HG03280 (cell line): ENCODE data around the gene ALG8.
"Not testable (repeated sequence)": the region's sequence is repeated elsewhere in the genome, so short reads cannot be mapped to it uniquely, and the experiment has no call there.

Experiments
- ATAC-seq: cut with Tn5 transposase; IDR thresholded peaks from one replicate; pipeline ENCODE4 v1.9.1; 2021; ENCODE audit warnings: mild to moderate bottlenecking, moderate library complexity; ENCODE audit not compliant: unreplicated experiment

Gene ALG8

GRCh38 chr11:78072455-78072854 is 67.0 kb downstream of the ALG8 start:
- ATAC-seq, result no peak

- ATAC-seq, result no peak
Observed at GRCh38 chr11:78071717-78072116, 67.7 kb downstream of the ALG8 start.

GRCh38 chr11:78070621-78071020 is 68.8 kb downstream of the ALG8 start:
- no peak for ATAC-seq

- no peak for ATAC-seq
Observed at GRCh38 chr11:78069465-78069864, 70.0 kb downstream of the ALG8 start.

GRCh38 chr11:78067704-78068103 is 71.7 kb downstream of the ALG8 start:
- no peak for ATAC-seq

GRCh38 chr11:78066471-78066870 is 73.0 kb downstream of the ALG8 start:
- no peak for ATAC-seq

- no peak for ATAC-seq
Observed at GRCh38 chr11:78065203-78065602, 74.2 kb downstream of the ALG8 start.

- ATAC-seq, result no peak
Observed at GRCh38 chr11:78063440-78064181, 75.8 kb downstream of the ALG8 start, which contains the start of gene THRSP. THRSP (plus strand) TSS chr11:78063861; CDS start chr11:78063882, 21 bp downstream.

GRCh38 chr11:78062671-78063070 is 76.8 kb downstream of the ALG8 start:
- ATAC-seq, result no peak

- no peak for ATAC-seq
Observed at GRCh38 chr11:78061921-78062311, 77.5 kb downstream of the ALG8 start.

- ATAC-seq, result no peak
Observed at GRCh38 chr11:78061088-78061920, 78.1 kb downstream of the ALG8 start.

- ATAC-seq, result no peak
Observed at GRCh38 chr11:78060533-78060932, 78.9 kb downstream of the ALG8 start.

- ATAC-seq, result not testable (repeated sequence)
Observed at GRCh38 chr11:78059749-78060328, 79.6 kb downstream of the ALG8 start.

GRCh38 chr11:78057462-78058055 is 81.9 kb downstream of the ALG8 start:
- no peak for ATAC-seq

GRCh38 chr11:78056093-78056492 is 83.3 kb downstream of the ALG8 start:
- ATAC-seq, result no peak

GRCh38 chr11:78054971-78055370 is 84.5 kb downstream of the ALG8 start:
- no peak for ATAC-seq

GRCh38 chr11:78050964-78051831 is 88.2 kb downstream of the ALG8 start:
- ATAC-seq, result no peak
